Measurements from ENCODE around the gene TPX2. TPM values are rescaled to one million over a fixed set of nuclear protein-coding genes. Genes with fewer than 3 reads are reported as not detected.
A peak's percentile ranks its signal among the peaks of the same experiment; 100 is the strongest.

Gene TPX2
- total and polyA plus RNA-seq, 2 donors (not counting 1 experiment from before 2014, with no cell fraction given) = 0.30 to 0.31 TPM

DNA sequence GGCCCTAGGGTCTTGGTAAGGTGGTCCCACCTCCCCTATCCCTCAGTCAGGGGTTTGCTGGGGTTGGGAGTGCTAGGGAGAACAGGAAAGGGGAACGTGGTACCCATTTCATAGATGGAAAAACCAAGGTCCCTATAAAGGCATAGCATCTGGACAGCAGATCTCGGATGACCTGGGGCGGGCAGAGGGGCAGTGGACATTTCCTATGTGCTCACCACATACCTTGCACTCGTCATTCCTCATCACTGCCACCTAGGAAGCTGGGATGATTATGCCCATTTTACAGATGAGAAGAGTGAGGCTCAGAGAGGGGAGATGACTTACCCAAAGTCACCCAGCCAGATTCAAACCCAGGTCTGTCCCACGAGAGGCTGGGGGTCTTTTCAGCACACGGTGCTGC, 92.1 kb downstream of the TPX2 start:
- Histone ChIP-seq H3K9ac (ENCODE audit: low read length) (no peak overlapping the region), H3K4me3 (ENCODE audit: control extremely low read depth in 1 of 5, extremely low read depth in 1 of 5, insufficient read depth in 1 of 5, low read depth in 2 of 5, low read length in 4 of 5) (no peak overlapping the region), H3K36me3 (replicated peaks in 1 of 2; ENCODE audit: control extremely low read depth in 1 of 2, control insufficient read depth in 1 of 2, extremely low read depth in 1 of 2, insufficient read depth in 2 of 2, low read length in 1 of 2) (no peaks in the 10 kb centered on the region), H2AFZ (ENCODE audit: insufficient read depth, low read depth, low read length, poor library complexity, severe bottlenecking) (no peak overlapping the region), H3K4me2 (replicated peaks; ENCODE audit: low read depth, low read length, poor library complexity, severe bottlenecking) (no peak overlapping the region), H3K27ac (ENCODE audit: low read length in 2 of 2) (no peak overlapping the region), H3K9me3 (ENCODE audit: control extremely low read depth in 1 of 3, control insufficient read depth in 2 of 3, insufficient read depth in 1 of 3, low read length in 2 of 3) (no peaks in the 10 kb centered on the region), H3K4me1 (ENCODE audit: control insufficient read depth in 2 of 2, insufficient read depth in 2 of 2, low read length in 2 of 2) (peaks cover 5 to 6% of the 10 kb centered on the region in 2 donors), H3K27me3 (replicated peaks in 1 of 4; ENCODE audit: control extremely low read depth in 1 of 4, control insufficient read depth in 3 of 4, insufficient read depth in 4 of 4, low read length in 3 of 4) (no peaks in the 10 kb centered on the region), H4K20me1 (ENCODE audit: control insufficient read depth, insufficient read depth, low read length, poor library complexity, severe bottlenecking) (no peaks in the 10 kb centered on the region), H3K79me2 (ENCODE audit: control insufficient read depth, insufficient read depth, low read length) (no peaks in the 10 kb centered on the region)
- Mint-ChIP-seq H3K27ac (no peak overlapping the region), H3K4me3 (no peak overlapping the region), H3K9me3 (ENCODE audit: insufficient read depth) (no peaks in the 10 kb centered on the region), H3K27me3 (no peaks in the 10 kb centered on the region), H3K4me1 (peaks cover 10% of the 10 kb centered on the region)
- intact Hi-C loops (cut with micrococcal nuclease) = no loop called here
- CTCF ChIA-PET = interaction anchor here (1.0 kb wide), 1 partner anchor 170 kb away, joined by 3 read pairs; no protein-coding TSS in a partner anchor
- DNase-seq (no peak), ATAC-seq (ENCODE audit: low read depth) (no peak)
- TF ChIP-seq EZH2 (IDR thresholded peaks at IDR 0.05; ENCODE audit: borderline replicate concordance, insufficient read depth, low read depth, low read length, poor library complexity, severe bottlenecking) = no peak
- POLR2A ChIA-PET = no interaction called here
- WGBS (ENCODE audit: insufficient coverage) = 95% methylated on average over 4 of the region's 6 CpGs

DNA sequence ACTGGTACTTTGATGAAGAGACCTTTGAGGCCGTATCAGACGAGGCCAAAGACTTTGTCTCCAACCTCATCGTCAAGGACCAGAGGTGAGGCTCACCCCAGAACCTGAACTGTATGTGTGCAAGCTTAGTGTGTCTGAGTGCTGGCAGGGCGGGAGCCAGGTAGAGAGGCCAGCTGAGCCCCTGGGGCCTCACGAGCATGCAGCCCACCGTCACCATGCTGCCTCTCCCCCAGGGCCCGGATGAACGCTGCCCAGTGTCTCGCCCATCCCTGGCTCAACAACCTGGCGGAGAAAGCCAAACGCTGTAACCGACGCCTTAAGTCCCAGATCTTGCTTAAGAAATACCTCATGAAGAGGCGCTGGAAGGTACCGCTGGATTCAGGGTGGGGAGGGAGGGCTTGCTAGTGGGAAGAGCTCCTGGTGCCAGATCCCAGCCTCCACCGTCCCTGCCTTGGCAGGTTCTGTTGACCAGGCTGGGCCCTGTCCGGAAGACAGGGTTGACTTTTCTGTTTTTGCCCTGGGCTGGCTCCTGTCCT, 92.7 kb downstream of the TPX2 start:
- ChIA-PET POLR2A (no interaction called here), CTCF (interaction anchor here (1.0 kb wide), 1 partner anchor 171 kb away, joined by 3 read pairs; no protein-coding TSS in a partner anchor)
- Mint-ChIP-seq H3K27ac (peak overlapping the region; percentile 15), H3K27me3 (no peaks in the 10 kb centered on the region), H3K9me3 (ENCODE audit: insufficient read depth) (no peaks in the 10 kb centered on the region), H3K4me3 (no peak overlapping the region), H3K4me1 (peaks cover 13% of the 10 kb centered on the region)
- Histone ChIP-seq H3K4me2 (replicated peaks; ENCODE audit: low read depth, low read length, poor library complexity, severe bottlenecking) (no peak overlapping the region), H3K27me3 (replicated peaks in 1 of 4; ENCODE audit: control extremely low read depth in 1 of 4, control insufficient read depth in 3 of 4, insufficient read depth in 4 of 4, low read length in 3 of 4) (no peaks in the 10 kb centered on the region), H2AFZ (ENCODE audit: insufficient read depth, low read depth, low read length, poor library complexity, severe bottlenecking) (no peak overlapping the region), H4K20me1 (ENCODE audit: control insufficient read depth, insufficient read depth, low read length, poor library complexity, severe bottlenecking) (no peaks in the 10 kb centered on the region), H3K4me1 (ENCODE audit: control insufficient read depth in 2 of 2, insufficient read depth in 2 of 2, low read length in 2 of 2) (peaks cover 8 to 12% of the 10 kb centered on the region in 2 donors), H3K9ac (ENCODE audit: low read length) (no peak overlapping the region), H3K79me2 (ENCODE audit: control insufficient read depth, insufficient read depth, low read length) (no peaks in the 10 kb centered on the region), H3K9me3 (ENCODE audit: control extremely low read depth in 1 of 3, control insufficient read depth in 2 of 3, insufficient read depth in 1 of 3, low read length in 2 of 3) (no peaks in the 10 kb centered on the region), H3K36me3 (replicated peaks in 1 of 2; ENCODE audit: control extremely low read depth in 1 of 2, control insufficient read depth in 1 of 2, extremely low read depth in 1 of 2, insufficient read depth in 2 of 2, low read length in 1 of 2) (no peaks in the 10 kb centered on the region), H3K27ac (ENCODE audit: low read length in 2 of 2) (no peak overlapping the region), H3K4me3 (ENCODE audit: control extremely low read depth in 1 of 5, extremely low read depth in 1 of 5, insufficient read depth in 1 of 5, low read depth in 2 of 5, low read length in 4 of 5) (no peak overlapping the region)
- intact Hi-C loops (cut with micrococcal nuclease) = no loop called here
- TF ChIP-seq, protein P1, sequence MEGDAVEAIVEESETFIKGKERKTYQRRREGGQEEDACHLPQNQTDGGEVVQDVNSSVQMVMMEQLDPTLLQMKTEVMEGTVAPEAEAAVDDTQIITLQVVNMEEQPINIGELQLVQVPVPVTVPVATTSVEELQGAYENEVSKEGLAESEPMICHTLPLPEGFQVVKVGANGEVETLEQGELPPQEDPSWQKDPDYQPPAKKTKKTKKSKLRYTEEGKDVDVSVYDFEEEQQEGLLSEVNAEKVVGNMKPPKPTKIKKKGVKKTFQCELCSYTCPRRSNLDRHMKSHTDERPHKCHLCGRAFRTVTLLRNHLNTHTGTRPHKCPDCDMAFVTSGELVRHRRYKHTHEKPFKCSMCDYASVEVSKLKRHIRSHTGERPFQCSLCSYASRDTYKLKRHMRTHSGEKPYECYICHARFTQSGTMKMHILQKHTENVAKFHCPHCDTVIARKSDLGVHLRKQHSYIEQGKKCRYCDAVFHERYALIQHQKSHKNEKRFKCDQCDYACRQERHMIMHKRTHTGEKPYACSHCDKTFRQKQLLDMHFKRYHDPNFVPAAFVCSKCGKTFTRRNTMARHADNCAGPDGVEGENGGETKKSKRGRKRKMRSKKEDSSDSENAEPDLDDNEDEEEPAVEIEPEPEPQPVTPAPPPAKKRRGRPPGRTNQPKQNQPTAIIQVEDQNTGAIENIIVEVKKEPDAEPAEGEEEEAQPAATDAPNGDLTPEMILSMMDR (IDR thresholded peaks at IDR 0.05) = no peak
- no peak for TF ChIP-seq EZH2 (IDR thresholded peaks at IDR 0.05; ENCODE audit: borderline replicate concordance, insufficient read depth, low read depth, low read length, poor library complexity, severe bottlenecking)
- 95% methylated on average over 15 of the region's 17 CpGs for WGBS (ENCODE audit: insufficient coverage)
- ATAC-seq (ENCODE audit: low read depth) (no peak), DNase-seq (no peak)

Data from B cell (primary cell).